Mucosa of descending colon (tissue), 3 donors: ENCODE data around the gene FAM221B. TPM values are rescaled to one million over a fixed set of nuclear protein-coding genes. Genes with fewer than 3 reads are reported as not detected.

Experiments used
- ATAC-seq: fragments of 200-7000 bp; cut with Tn5 transposase; one replicate; pipeline ENCODE4 v1.9.1; 2020; ENCODE audit warnings: mild to moderate bottlenecking, moderate library complexity
- DNase-seq, 3 donors: peaks; one replicate each; pipeline ENCODE4 v3.0.0-alpha.2; 2020
- H3K36me3 ChIP-seq: fragments of 200-600 bp; one replicate; pipeline ENCODE4 v1.8.0; 2021; ENCODE audit warnings: low read depth, mild to moderate bottlenecking
- H3K4me1 ChIP-seq: fragments of 200-600 bp; one replicate; pipeline ENCODE4 v1.8.0; 2021; ENCODE audit warnings: low read depth, mild to moderate bottlenecking
- H3K4me3 ChIP-seq: fragments of 200-600 bp; one replicate; pipeline ENCODE4 v1.8.0; 2021; ENCODE audit warnings: mild to moderate bottlenecking
- H3K9me3 ChIP-seq: fragments of 200-600 bp; one replicate; pipeline ENCODE4 v1.8.0; 2021; ENCODE audit warnings: mild to moderate bottlenecking
- intact Hi-C, 2 donors: fragments of 100-400 bp; cut with DNase I in 1 of 2; cut with micrococcal nuclease in 1 of 2; formaldehyde crosslinking; loops; one replicate each; pipeline versions ENCODE4 v1.11.0 to v1.11.1; 2022; cut with DNase I, micrococcal nuclease
- total RNA-seq, 3 donors: library from RNA; stranded (reverse); fragmentation: NEBNext Ultra II Directional in 2 of 3; extraction: Animal tissue kit (Norgen Biotek cat#: 25700) in 2 of 3; gene quantifications; one replicate each; pipeline versions ENCODE4 v1.2.1 to v1.2.4, GENCODE V29; 2021 to 2023
- TF ChIP-seq, protein P1 (sequence below): fragments of 200-600 bp; IDR thresholded peaks from one replicate; pipeline ENCODE4 v1.8.0; 2022; ENCODE audit warnings: antibody characterized with exemption, mild to moderate bottlenecking
- donor health status: DM: no; HTN: no; CAD: no; lungs with moderate emphysema.
- donor health status: DM: no; HTN: no; CAD: no.
- donor health status: DM: no; HTN: yes; CAD: no.

FAM221B gene
- total RNA-seq, 3 donors from 2014 or later, result 0.41 to 0.43 TPM; not detected in 1

DNA sequence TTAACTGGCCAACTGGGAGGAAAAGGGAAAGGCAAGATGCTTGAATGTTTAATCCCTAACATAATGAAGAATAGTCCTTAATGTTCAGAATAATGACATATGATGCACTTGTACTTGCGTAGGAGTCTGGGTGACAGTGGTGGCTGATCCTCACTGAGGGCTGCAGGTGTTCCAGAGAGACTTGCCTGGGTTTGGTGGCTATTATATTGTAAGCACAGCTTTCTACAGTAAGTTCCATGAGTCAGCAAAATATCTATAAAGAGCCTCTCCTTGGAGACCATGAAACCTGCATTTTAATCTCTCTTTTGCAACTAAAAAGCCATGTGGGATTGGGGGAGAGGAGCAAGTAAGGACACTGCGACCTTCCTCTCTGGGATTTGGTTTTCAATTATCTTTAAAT, 39.0 kb downstream of the FAM221B start:
- H3K36me3 ChIP-seq, result no peaks in the 10 kb centered on the region
- ATAC-seq (no peak), DNase-seq (no peak)
- H3K4me3 ChIP-seq, result no peak overlapping the region
- intact Hi-C loops, result loop anchor here in 1 of 2 donors (10.0 kb wide), 1 partner anchor 95 kb away; no protein-coding TSS in a partner anchor
- TF ChIP-seq, protein P1, sequence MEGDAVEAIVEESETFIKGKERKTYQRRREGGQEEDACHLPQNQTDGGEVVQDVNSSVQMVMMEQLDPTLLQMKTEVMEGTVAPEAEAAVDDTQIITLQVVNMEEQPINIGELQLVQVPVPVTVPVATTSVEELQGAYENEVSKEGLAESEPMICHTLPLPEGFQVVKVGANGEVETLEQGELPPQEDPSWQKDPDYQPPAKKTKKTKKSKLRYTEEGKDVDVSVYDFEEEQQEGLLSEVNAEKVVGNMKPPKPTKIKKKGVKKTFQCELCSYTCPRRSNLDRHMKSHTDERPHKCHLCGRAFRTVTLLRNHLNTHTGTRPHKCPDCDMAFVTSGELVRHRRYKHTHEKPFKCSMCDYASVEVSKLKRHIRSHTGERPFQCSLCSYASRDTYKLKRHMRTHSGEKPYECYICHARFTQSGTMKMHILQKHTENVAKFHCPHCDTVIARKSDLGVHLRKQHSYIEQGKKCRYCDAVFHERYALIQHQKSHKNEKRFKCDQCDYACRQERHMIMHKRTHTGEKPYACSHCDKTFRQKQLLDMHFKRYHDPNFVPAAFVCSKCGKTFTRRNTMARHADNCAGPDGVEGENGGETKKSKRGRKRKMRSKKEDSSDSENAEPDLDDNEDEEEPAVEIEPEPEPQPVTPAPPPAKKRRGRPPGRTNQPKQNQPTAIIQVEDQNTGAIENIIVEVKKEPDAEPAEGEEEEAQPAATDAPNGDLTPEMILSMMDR, result no peak
- no peaks in the 10 kb centered on the region for H3K9me3 ChIP-seq
- no peaks in the 10 kb centered on the region for H3K4me1 ChIP-seq

DNA sequence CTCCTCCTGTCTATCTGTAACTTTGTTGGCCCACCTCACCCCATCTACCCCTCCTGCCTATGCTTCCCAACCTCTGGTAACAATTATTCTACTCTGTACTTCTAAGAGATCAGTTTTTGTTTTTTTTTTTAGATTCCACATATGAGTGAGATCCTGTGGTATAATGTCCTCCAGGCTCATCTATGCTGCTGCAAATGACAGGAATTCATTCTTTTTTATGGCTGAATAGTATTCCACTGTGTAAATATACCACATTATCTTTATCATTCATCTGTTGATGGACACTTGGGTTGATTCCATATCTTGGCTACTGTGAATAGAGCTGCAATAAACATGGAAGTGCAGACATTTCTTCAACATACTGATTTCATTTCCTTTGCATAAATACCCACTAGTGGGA, 45.1 kb downstream of the FAM221B start:
- no peaks in the 10 kb centered on the region for H3K36me3 ChIP-seq
- H3K4me1 ChIP-seq, result no peaks in the 10 kb centered on the region
- intact Hi-C loops, result loop anchor here in 1 of 2 donors (10.0 kb wide), 1 partner anchor 101 kb away; no protein-coding TSS in a partner anchor
- H3K9me3 ChIP-seq, result no peaks in the 10 kb centered on the region
- H3K4me3 ChIP-seq, result no peak overlapping the region
- TF ChIP-seq, protein P1, result no peak
- ATAC-seq, result no peak
- no peak for DNase-seq

DNA sequence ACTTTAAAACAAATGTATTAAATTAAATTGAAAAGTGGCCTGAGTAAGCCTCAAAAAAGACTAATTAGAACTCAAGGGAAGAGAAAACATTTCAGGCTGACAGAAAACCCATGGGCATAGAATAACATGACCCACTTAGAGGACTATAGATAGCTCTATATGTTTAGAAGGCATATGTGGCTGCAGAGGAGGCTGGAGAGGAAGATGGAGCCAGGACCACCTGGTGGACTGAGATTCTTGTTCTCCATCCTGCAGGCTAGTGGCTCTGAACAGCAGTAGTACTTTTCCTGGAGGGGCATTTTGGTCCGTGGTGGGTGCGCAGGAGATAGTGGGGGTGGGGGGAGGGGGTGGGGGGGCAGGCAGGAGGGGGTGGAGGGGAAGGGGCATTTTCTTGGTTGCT, 47.5 kb downstream of the FAM221B start:
- ATAC-seq (no peak), DNase-seq (no peak)
- intact Hi-C loops, result loop anchor here in 1 of 2 donors (10.0 kb wide), 1 partner anchor 104 kb away; no protein-coding TSS in a partner anchor
- H3K4me3 ChIP-seq, result no peak overlapping the region
- TF ChIP-seq, protein P1, result no peak
- no peaks in the 10 kb centered on the region for H3K36me3 ChIP-seq
- H3K9me3 ChIP-seq, result no peaks in the 10 kb centered on the region
- H3K4me1 ChIP-seq, result no peaks in the 10 kb centered on the region

DNA sequence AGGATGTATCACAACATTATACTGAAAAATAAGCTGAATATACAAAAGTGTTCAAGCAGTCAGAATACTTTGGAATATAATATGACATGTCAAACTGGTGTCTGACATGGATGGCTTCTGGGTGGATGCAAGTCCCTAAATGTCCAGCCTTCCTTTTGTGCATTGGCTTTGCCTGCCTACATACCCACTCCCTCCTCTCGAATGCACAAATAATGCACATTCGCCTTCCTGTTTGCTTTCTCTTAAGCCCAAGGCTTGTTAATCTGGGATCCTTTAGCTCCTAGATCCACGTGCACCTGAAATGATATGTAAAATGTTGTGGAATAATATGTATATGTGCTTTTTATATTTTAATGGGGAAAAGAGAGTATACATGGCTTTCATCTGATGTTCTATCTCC, 50.0 kb downstream of the FAM221B start:
- ATAC-seq, result no peak
- no peak overlapping the region for H3K4me3 ChIP-seq

DNA sequence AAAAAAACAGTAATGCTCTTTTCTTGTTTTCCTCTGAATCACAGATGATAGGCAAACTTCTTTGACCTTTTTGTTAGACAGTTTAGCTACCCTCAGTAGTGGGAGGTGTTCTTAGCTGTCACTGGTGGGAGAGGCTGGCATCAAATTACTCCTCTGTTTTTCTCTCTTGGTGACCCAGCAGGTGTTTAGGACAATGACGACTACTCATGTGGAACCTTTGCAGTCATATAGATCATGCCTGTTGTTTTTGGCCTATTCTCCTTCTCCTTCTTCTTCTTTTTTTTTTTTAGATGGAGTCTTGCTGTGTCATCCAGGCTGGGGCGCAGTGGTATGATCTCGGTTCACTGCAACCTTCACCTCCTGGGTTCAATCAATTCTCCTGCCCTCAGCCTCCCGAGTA, 52.5 kb downstream of the FAM221B start:
- TF ChIP-seq, protein P1, result no peak
- DNase-seq, result no peak
- Histone ChIP-seq H3K4me3 (no peak overlapping the region), H3K9me3 (no peaks in the 10 kb centered on the region), H3K4me1 (peaks cover 16% of the 10 kb centered on the region), H3K36me3 (no peaks in the 10 kb centered on the region)
- intact Hi-C loops, result no loop called here
- no peak for ATAC-seq

More for the DNA sequence above, 50.0 kb downstream of the FAM221B start:
- TF ChIP-seq, protein P1, result no peak
- no peak for DNase-seq
- Histone ChIP-seq H3K4me1 (no peaks in the 10 kb centered on the region), H3K9me3 (no peaks in the 10 kb centered on the region), H3K36me3 (no peaks in the 10 kb centered on the region)
- intact Hi-C loops, result no loop called here
